ENCODE measurements around the gene SOS2. TPM values are rescaled to one million over a fixed set of nuclear protein-coding genes. Genes with fewer than 3 reads are reported as not detected.

Gene SOS2
- total and polyA plus RNA-seq, 2 of the 8 experiments (the other 6 are each of a cell fraction or from before 2014, with no cell fraction given): 2.8 to 12.7 TPM

DNA sequence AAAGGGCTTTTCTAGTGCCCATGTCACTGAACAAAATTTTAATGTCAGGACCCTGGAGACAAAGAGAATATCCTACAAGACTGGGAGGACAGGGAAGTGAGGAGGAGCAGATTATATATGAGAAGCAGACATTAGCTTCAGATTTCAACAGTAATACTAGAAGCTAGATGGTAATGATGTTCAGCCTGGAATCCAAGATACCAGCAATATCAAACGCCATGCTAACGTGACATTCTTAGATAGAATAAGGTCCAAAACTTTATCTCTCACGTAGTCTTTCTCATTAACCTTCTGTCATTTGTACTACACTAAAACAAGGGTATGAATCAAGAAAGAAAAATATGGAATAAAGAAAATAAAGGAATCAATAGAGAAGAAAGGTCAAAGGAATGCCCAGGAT, 18.7 kb downstream of the SOS2 start:
- no peak overlapping the region for H3K27ac ChIP-seq (ENCODE audit: low read depth, low read length)
- FAIRE-seq (no peak), DNase-seq (ENCODE audit: low read depth in 1 of 2, low spot score in 2 of 2) (no peak)
- H2BK5ac ChIP-seq (ENCODE audit: low read depth, low read length): no peak overlapping the region
- no peak overlapping the region for H3K56ac ChIP-seq (replicated peaks; ENCODE audit: insufficient read length, low read depth, low read length)
- no peak overlapping the region for H3K4ac ChIP-seq (replicated peaks; ENCODE audit: insufficient read length, low read depth, low read length)
- ChIA-PET POLR2A (ENCODE audit: partially characterized antibody) (no interaction called here), CTCF (ENCODE audit: partially characterized antibody) (no interaction called here)
- no peak overlapping the region for H4K8ac ChIP-seq (ENCODE audit: extremely low read depth, insufficient read depth, low read length)
- H3K27me3 ChIP-seq (replicated peaks in 1 of 4; ENCODE audit: control insufficient read depth in 3 of 4, extremely low read depth in 1 of 4, insufficient read depth in 3 of 4, low read length in 3 of 4): no peaks in the 10 kb centered on the region
- H3K9me3 ChIP-seq (ENCODE audit: insufficient read depth in 2 of 2, low read depth in 1 of 2, low read length in 1 of 2): no peaks in the 10 kb centered on the region
- no peak overlapping the region for H2BK20ac ChIP-seq (ENCODE audit: low read length)
- H2BK12ac ChIP-seq (ENCODE audit: low read depth, low read length): no peak overlapping the region
- no peak overlapping the region for H4K5ac ChIP-seq (ENCODE audit: insufficient read length, low read depth, low read length)
- no peaks in the 10 kb centered on the region for H3K4me1 ChIP-seq (replicated peaks in 1 of 4; ENCODE audit: control insufficient read depth in 3 of 4, insufficient read depth in 4 of 4, low read length in 3 of 4)
- H3K36me3 ChIP-seq (ENCODE audit: control insufficient read depth in 2 of 4, insufficient read depth in 4 of 4, low read length in 3 of 4): no peaks in the 10 kb centered on the region
- H2BK120ac ChIP-seq (replicated peaks; ENCODE audit: low read depth, low read length): no peak overlapping the region
- H4K91ac ChIP-seq (replicated peaks; ENCODE audit: insufficient read length, low read length): no peak overlapping the region
- no peak overlapping the region for H3K4me2 ChIP-seq (ENCODE audit: insufficient read depth in 1 of 2, low read depth in 2 of 2, low read length in 2 of 2)
- no peaks in the 10 kb centered on the region; the same call in 1 of the 2 replicates for H3K23me2 ChIP-seq (ENCODE audit: low read depth, low read length)
- no peaks in the 10 kb centered on the region for H4K20me1 ChIP-seq (replicated peaks in 1 of 2; ENCODE audit: control insufficient read depth in 1 of 2, insufficient read depth in 2 of 2, low read length in 2 of 2)
- no peak for TF ChIP-seq FOSL1 (IDR thresholded peaks at IDR 0.05; ENCODE audit: insufficient read depth, low read depth, low read length)
- TF ChIP-seq RXRA (IDR thresholded peaks at IDR 0.05; ENCODE audit: insufficient read depth, low read depth, low read length): no peak
- no peak for TF ChIP-seq TBP (IDR thresholded peaks at IDR 0.05; ENCODE audit: low read depth, low read length)
- TF ChIP-seq, protein P1, sequence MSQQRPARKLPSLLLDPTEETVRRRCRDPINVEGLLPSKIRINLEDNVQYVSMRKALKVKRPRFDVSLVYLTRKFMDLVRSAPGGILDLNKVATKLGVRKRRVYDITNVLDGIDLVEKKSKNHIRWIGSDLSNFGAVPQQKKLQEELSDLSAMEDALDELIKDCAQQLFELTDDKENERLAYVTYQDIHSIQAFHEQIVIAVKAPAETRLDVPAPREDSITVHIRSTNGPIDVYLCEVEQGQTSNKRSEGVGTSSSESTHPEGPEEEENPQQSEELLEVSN (IDR thresholded peaks at IDR 0.05): no peak
- no peak for TF ChIP-seq NANOG (IDR thresholded peaks at IDR 0.05; ENCODE audit: insufficient read depth, low read depth, low read length, poor library complexity, severe bottlenecking)
- no peak for TF ChIP-seq GTF2F1 (IDR thresholded peaks at IDR 0.05; ENCODE audit: borderline replicate concordance, low read depth, low read length)
- TF ChIP-seq POU5F1 (IDR thresholded peaks at IDR 0.05; ENCODE audit: low read depth, low read length): no peak
- no peak for TF ChIP-seq CTBP2 (IDR thresholded peaks at IDR 0.05; ENCODE audit: borderline replicate concordance, insufficient read depth, insufficient read length, low read length)
- no peak for TF ChIP-seq SAP30 (IDR thresholded peaks at IDR 0.05; ENCODE audit: insufficient read depth, insufficient replicate concordance, low read length)
- TF ChIP-seq SP4 (IDR thresholded peaks at IDR 0.05; ENCODE audit: low read length): no peak
- TF ChIP-seq MAFK (IDR thresholded peaks at IDR 0.05; ENCODE audit: low read depth, low read length): no peak
- no peak for TF ChIP-seq JUND (IDR thresholded peaks at IDR 0.05; ENCODE audit: low read length)
- H3K79me1 ChIP-seq (ENCODE audit: low read depth, low read length): no peaks in the 10 kb centered on the region; the same call in 1 of the 2 replicates
- no peak overlapping the region for H2AK5ac ChIP-seq (ENCODE audit: low read depth, low read length)
- H3K23ac ChIP-seq (ENCODE audit: insufficient read length): no peak overlapping the region
- H3K9ac ChIP-seq (replicated peaks in 1 of 4; ENCODE audit: extremely low read depth in 1 of 4, low read depth in 3 of 4, low read length in 3 of 4): no peak overlapping the region
- H3K4me3 ChIP-seq (ENCODE audit: extremely low read depth in 1 of 4, insufficient read depth in 2 of 4, low read depth in 3 of 4, low read length in 4 of 4): no peak overlapping the region
- no peak overlapping the region for H2BK15ac ChIP-seq (ENCODE audit: low read length)
- no peaks in the 10 kb centered on the region for H3K79me2 ChIP-seq (ENCODE audit: control insufficient read depth in 1 of 2, insufficient read depth in 2 of 2, low read length in 2 of 2)
- no peak overlapping the region for H3K14ac ChIP-seq (ENCODE audit: insufficient read length)
- no peak overlapping the region for H3K18ac ChIP-seq (ENCODE audit: extremely low read depth, low read length)
- H2AFZ ChIP-seq (ENCODE audit: low read length): no peak overlapping the region
- WGBS, 2 experiments (ENCODE audit: extremely low coverage in 1 of 2, insufficient coverage in 1 of 2, insufficient read length in 1 of 2, insufficient replicate concordance in 2 of 2, low coverage in 1 of 2, low lambda C conversion rate in 2 of 2, missing lambda C conversion rate in 1 of 2): 71% methylated on average over 3 of the region's 3 CpGs; no CpG with 5 or more reads in 1 of the 2 experiments

Measured in H1 (cell line).